ENCODE results near the gene MCM8.
A peak's percentile ranks its signal among the peaks of the same experiment; 100 is the strongest.

Gene MCM8

DNA sequence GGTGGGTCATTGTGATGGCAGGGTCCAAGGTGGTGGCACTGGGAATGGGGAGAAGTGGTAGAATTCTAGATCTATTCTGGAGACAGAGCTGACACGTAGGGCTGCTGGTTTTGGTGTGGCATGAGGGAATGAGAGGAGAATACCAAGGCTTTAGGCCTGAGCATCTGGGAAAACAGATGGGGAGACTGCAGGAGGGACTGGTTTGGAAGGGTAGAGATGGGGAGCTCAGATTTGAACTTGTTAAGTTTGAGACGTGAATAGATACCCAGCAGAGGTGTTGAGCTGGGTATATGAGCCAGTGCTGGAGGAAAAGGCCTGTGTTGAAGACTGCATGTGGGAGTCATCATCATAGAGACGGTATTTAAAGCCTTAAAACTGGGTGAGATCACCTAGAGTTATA is 17.7 kb upstream of the MCM8 start:
- TF ChIP-seq, protein P1, sequence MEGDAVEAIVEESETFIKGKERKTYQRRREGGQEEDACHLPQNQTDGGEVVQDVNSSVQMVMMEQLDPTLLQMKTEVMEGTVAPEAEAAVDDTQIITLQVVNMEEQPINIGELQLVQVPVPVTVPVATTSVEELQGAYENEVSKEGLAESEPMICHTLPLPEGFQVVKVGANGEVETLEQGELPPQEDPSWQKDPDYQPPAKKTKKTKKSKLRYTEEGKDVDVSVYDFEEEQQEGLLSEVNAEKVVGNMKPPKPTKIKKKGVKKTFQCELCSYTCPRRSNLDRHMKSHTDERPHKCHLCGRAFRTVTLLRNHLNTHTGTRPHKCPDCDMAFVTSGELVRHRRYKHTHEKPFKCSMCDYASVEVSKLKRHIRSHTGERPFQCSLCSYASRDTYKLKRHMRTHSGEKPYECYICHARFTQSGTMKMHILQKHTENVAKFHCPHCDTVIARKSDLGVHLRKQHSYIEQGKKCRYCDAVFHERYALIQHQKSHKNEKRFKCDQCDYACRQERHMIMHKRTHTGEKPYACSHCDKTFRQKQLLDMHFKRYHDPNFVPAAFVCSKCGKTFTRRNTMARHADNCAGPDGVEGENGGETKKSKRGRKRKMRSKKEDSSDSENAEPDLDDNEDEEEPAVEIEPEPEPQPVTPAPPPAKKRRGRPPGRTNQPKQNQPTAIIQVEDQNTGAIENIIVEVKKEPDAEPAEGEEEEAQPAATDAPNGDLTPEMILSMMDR (IDR thresholded peaks at IDR 0.05), result no peak

- TF ChIP-seq, protein P1 (IDR thresholded peaks at IDR 0.05), result peak; percentile 51; the same call in 1 of the 2 replicates
Observed at GRCh38 chr20:5933802-5934436, 16.5 kb upstream of the MCM8 start.

DNA sequence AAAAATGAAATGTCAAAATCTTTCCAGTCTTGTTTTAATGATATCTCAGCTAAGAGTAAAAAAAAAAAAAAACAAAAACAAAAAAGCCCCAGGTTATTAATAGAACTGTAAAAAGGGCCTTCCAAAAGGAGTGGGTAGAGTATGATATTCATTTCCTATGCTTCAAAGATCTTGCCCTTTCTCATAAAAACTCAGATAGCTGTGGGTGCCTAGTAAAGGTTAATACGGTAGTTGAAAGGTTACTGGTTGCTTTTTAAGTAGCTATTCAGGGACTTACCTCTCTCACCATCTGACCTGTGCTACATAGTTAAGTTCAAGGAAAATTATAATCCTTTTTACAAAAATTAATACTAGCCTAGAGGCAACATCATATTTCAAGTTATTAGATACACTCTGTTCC is 15.1 kb upstream of the MCM8 start:
- TF ChIP-seq, protein P1 (IDR thresholded peaks at IDR 0.05), result no peak

DNA sequence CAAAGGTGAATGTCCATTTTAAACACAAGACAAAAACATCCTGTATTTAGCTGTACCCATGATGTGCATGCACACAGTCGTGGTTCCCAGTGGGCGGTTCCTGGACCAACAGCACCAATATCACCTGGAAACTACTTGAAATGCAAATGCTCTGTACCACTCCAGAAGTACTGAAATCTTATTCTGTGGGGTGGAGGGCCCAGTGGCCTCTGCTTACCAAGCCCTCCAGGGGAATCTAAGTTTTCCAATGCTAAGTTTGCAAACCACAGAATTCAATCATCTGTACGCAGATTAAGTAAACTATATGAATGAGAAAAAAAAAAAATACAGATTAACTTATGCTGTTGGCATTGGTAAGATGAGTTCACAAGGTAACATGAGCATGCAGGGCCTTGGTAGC is 14.2 kb upstream of the MCM8 start:
- TF ChIP-seq, protein P1 (IDR thresholded peaks at IDR 0.05), result no peak

- TF ChIP-seq, protein P1 (IDR thresholded peaks at IDR 0.05), result no peak
Observed at GRCh38 chr20:5938456-5939029, 11.9 kb upstream of the MCM8 start.

DNA sequence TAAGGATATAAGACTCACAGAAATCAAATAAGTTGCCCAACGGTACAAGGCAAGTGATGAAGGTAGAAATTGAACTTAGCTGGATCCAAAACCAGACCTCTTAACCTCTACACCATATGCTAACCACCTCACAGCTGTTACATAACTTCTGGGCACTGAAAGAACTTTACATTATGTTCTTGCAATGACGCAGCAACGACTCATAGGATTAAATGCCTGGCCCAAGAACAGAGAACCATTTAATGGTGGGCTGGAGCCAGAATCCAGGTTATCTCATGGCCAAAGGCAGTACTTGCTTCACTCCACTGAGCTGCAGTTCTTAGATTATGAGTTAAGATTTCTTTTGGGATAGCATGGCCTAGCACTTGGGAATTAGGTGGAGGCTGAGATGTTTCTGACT is 4.5 kb upstream of the MCM8 start:
- TF ChIP-seq, protein P1 (IDR thresholded peaks at IDR 0.05), result no peak

DNA sequence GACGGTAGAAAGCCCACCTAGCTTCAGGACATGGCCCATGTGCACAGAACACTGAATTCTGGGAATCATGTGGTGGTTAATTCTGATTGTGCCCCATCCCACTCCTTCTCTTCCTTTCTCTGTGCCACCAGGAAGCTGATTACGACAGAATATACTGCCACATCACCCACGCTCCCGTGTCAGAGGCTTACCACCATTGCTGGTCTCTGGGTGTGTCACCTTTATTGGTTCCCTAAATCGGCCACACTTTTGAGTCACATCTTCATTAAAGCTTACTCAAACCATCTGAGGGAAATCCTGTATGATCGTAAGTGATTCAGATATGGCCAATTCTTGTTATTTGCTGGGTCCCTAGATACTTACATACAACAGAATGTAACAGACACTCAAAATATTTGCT is 3.2 kb upstream of the MCM8 start:
- TF ChIP-seq, protein P1 (IDR thresholded peaks at IDR 0.05), result no peak

GRCh38 chr20:5949943-5950270 is 545 bp upstream of the MCM8 start:
- TF ChIP-seq, protein P1 (IDR thresholded peaks at IDR 0.05), result no peak

Measured in LNCAP (cell line).